Spleen (tissue), 11 donors: ENCODE results near the gene KCNJ3. TPM values are rescaled to one million over a fixed set of nuclear protein-coding genes. Genes with fewer than 3 reads are reported as not detected.

Source experiments
- DNase-seq: peaks from one replicate; pipeline ENCODE4 v3.0.0-alpha.2; 2020
- H3K27ac ChIP-seq, 8 donors: fragments of 200-600 bp; sonication (generic) in 7 of 8; 1 replicate in 4 of 8; 2 replicates in 4 of 8; pipeline versions ENCODE4 v1.5.0 to v1.8.0; 2016 to 2021; ENCODE audit warnings: inconsistent platforms in 4 of 8, mild to moderate bottlenecking in 4 of 8, moderate library complexity in 1 of 8
- H3K27me3 ChIP-seq, 7 donors: fragments of 200-600 bp; sonication (generic) in 6 of 7; replicated peaks in 1 of 7; 1 replicate in 4 of 7; 2 replicates in 3 of 7; pipeline versions ENCODE4 v1.5.0 to v1.8.0; 2016 to 2021; ENCODE audit warnings: inconsistent platforms in 3 of 7, mild to moderate bottlenecking in 1 of 7
- H3K36me3 ChIP-seq, 6 donors: fragments of 200-600 bp; sonication (generic) in 5 of 6; 1 replicate in 4 of 6; 2 replicates in 2 of 6; pipeline versions ENCODE4 v1.5.0 to v1.8.0; 2016 to 2021; ENCODE audit warnings: inconsistent platforms in 2 of 6
- H3K4me1 ChIP-seq, 6 donors: fragments of 200-600 bp; sonication (generic) in 5 of 6; 1 replicate in 3 of 6; 2 replicates in 3 of 6; pipeline versions ENCODE4 v1.5.0 to v1.8.0; 2016 to 2021; ENCODE audit warnings: inconsistent platforms in 3 of 6
- H3K4me3 ChIP-seq, 8 donors: fragments of 200-600 bp; sonication (generic) in 7 of 8; 1 replicate in 4 of 8; 2 replicates in 4 of 8; pipeline versions ENCODE4 v1.5.0 to v1.8.0; 2016 to 2021; ENCODE audit warnings: inconsistent platforms in 4 of 8, mild to moderate bottlenecking in 4 of 8, moderate library complexity in 2 of 8
- H3K9me3 ChIP-seq, 8 donors: fragments of 200-600 bp; sonication (generic) in 7 of 8; 1 replicate in 4 of 8; 2 replicates in 4 of 8; pipeline versions ENCODE4 v1.5.0 to v1.8.0; 2016 to 2021; ENCODE audit warnings: inconsistent platforms in 4 of 8
- CTCF ChIP-seq, 11 experiments: fragments of 200-600 bp in 7 of 11; fragments of 450-650 bp in 4 of 11; sonication (generic) in 4 of 11; IDR thresholded peaks in 8 of 11; conservative IDR thresholded peaks in 3 of 11; 1 replicate in 7 of 11; 2 replicates in 4 of 11; pipeline versions ENCODE4 v1.4.0 to v1.8.0; 2016 to 2021; ENCODE audit warnings: antibody characterized with exemption in 11 of 11, inconsistent platforms in 4 of 11, mild to moderate bottlenecking in 1 of 11
- POLR2A ChIP-seq, 3 donors: fragments of 450-650 bp; IDR thresholded peaks; one replicate each; pipeline ENCODE4 v1.5.1; 2017; ENCODE audit warnings: antibody characterized with exemption in 3 of 3, mild to moderate bottlenecking in 1 of 3
- POLR2AphosphoS5 ChIP-seq, 3 donors: sonication (generic); formaldehyde crosslinking; IDR thresholded peaks; one replicate each; pipeline ENCODE4 v1.5.1; 2017; ENCODE audit warnings: antibody characterized with exemption in 3 of 3
- WGBS, 5 donors: extraction: QIAGEN DNeasy Blood & Tissue Kit in 3 of 5; methylation state at CpG; one replicate each; pipeline versions ENCODE4 v1.1.5 to v1.1.7; 2013 to 2018; 5-methylcytosine and 5-hydroxymethylcytosine counted together
- intact Hi-C: fragments of 100-400 bp; cut with DNase I; formaldehyde crosslinking; loops from one replicate; pipeline ENCODE4 v1.15.0; 2023; ENCODE audit warnings: low total_unique reads
- polyA plus RNA-seq, 3 donors: library from polyadenylated mRNA; stranded (reverse); fragments of 200-250 nt; gene quantifications; one replicate each; pipeline ENCODE4 v1.2.1, GENCODE V29; 2013
- total RNA-seq, 7 donors: library from RNA; depleted of rRNA in 3 of 7; stranded (reverse); fragments of >200 nt in 3 of 7; fragmentation: NEBNext Ultra II Directional in 4 of 7; extraction: Animal tissue kit (Norgen Biotek cat#: 25700) in 4 of 7; gene quantifications; one replicate each; pipeline versions ENCODE4 v1.1.0 to v1.2.1, GENCODE V29; 2016 to 2021
- donor health status: healthy with polysubstance abuse.
- donor health status: DM: no; HTN: no; CAD: no; lungs with moderate emphysema.
- donor health status: DM: no; HTN: no; CAD: no.
- donor health status: Bipolar disorder and iron deficiency.
- donor health status: healthy.
- donor health status: DM: no; HTN: no; CAD: no.
- donor health status: DM: yes; HTN: yes; CAD: no.

KCNJ3 gene
- total and polyA plus RNA-seq, 10 donors: 0.12 to 2.4 (median 0.98) TPM

DNA sequence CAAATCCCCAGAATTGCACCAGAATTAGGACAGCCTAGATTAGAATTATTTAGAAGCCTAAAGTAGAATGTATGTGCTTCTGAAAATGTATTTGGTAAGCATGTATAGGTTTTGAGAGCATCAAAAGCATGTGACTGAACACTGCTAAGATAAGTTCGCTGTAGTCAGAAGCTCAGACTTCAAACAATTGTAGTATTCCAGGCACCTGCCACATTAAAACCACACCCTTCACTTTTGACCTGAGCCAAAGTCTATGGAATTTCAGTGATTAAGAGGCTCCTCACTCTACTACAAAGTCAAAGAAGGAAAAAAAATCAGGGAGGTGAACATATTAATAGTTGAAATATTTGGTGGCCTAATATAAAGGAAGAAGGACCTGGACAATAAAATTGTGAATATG is 8.2 kb downstream of the KCNJ3 start:
- H3K4me1 ChIP-seq: no peaks in the 10 kb centered on the region
- no peaks in the 10 kb centered on the region for H3K36me3 ChIP-seq
- DNase-seq: no peak
- H3K9me3 ChIP-seq: no peaks in the 10 kb centered on the region
- no peak overlapping the region for H3K4me3 ChIP-seq
- WGBS, 5 donors: 82 to 96% (median 83%) methylated on average over 1 of the region's 1 CpG
- no peaks in the 10 kb centered on the region for H3K27me3 ChIP-seq
- no peak overlapping the region for H3K27ac ChIP-seq
- TF ChIP-seq CTCF (IDR thresholded peaks at IDR 0.05 in 8 of 11, conservative IDR thresholded peaks at IDR 0.05 in 3 of 11) (no peak), POLR2AphosphoS5 (IDR thresholded peaks at IDR 0.05) (no peak), POLR2A (IDR thresholded peaks at IDR 0.05) (no peak)
- intact Hi-C loops: no loop called here

- 71 to 93% (median 85%) methylated on average over 3 of the region's 3 CpGs for whole genome bisulfite sequencing, 5 donors
- Histone ChIP-seq H3K4me3 (no peak overlapping the region), H3K27ac (no peak overlapping the region), H3K9me3 (no peaks in the 10 kb centered on the region), H3K36me3 (no peaks in the 10 kb centered on the region), H3K27me3 (no peaks in the 10 kb centered on the region), H3K4me1 (no peaks in the 10 kb centered on the region)
- intact Hi-C loops: no loop called here
- DNase-seq: no peak
- no peak for TF ChIP-seq POLR2A (IDR thresholded peaks at IDR 0.05)
- no peak for TF ChIP-seq POLR2AphosphoS5 (IDR thresholded peaks at IDR 0.05)
- TF ChIP-seq CTCF (IDR thresholded peaks at IDR 0.05 in 8 of 11, conservative IDR thresholded peaks at IDR 0.05 in 3 of 11): no peak
These were observed 9.6 kb downstream of the KCNJ3 start for GRCh38 chr2:154707994-154708575.

DNA sequence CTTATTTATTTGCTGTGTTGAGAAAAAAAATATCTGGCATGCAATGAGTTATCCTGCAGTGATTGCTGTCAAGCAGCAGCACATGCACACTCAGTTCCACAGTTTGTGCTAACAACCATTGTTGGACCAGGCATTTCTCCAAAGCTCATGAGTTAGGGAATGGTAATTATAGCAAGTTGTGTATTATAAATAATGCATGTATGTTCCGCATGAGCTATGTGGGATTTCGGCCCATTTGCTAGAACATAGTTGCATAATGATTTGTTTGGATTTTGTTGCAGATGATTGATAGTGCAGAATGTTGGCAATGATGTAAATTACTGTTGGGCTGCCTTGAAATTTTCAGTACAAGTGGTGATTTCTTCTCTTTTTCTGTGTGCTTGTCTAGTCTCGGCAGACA is 10.7 kb downstream of the KCNJ3 start:
- Histone ChIP-seq H3K4me1 (no peaks in the 10 kb centered on the region), H3K4me3 (no peak overlapping the region), H3K36me3 (no peaks in the 10 kb centered on the region), H3K27ac (no peak overlapping the region), H3K27me3 (no peaks in the 10 kb centered on the region), H3K9me3 (no peaks in the 10 kb centered on the region)
- TF ChIP-seq POLR2AphosphoS5 (IDR thresholded peaks at IDR 0.05) (no peak), CTCF (IDR thresholded peaks at IDR 0.05 in 8 of 11, conservative IDR thresholded peaks at IDR 0.05 in 3 of 11) (no peak), POLR2A (IDR thresholded peaks at IDR 0.05) (no peak)
- DNase-seq: no peak
- 86 to 92% (median 90%) methylated on average over 3 of the region's 3 CpGs for WGBS, 5 donors
- intact Hi-C loops: no loop called here

DNA sequence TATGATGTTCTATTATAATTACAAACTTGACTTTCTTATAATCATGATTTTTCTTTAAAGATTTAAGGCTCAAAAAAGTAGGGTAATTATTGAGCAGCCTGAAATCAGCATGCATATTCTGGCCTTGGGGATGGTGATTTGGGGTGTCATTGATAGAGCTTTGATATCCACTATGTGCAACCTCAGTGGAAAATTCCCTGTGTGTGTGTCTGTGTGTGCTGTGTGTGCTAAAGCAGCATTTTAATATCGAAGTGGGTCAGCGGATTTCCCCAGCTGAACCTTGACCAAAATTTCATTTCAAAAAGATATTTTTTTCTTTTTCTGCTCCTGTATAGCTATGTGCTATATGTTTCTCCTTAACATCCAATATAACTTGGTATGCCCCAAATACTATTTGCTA is 11.6 kb downstream of the KCNJ3 start:
- 87 to 97% (median 92%) methylated on average over 2 of the region's 2 CpGs for WGBS, 5 donors
- Histone ChIP-seq H3K4me1 (no peaks in the 10 kb centered on the region), H3K9me3 (no peaks in the 10 kb centered on the region), H3K27me3 (no peaks in the 10 kb centered on the region), H3K27ac (no peak overlapping the region), H3K4me3 (no peak overlapping the region), H3K36me3 (no peaks in the 10 kb centered on the region)
- intact Hi-C loops: no loop called here
- TF ChIP-seq CTCF (IDR thresholded peaks at IDR 0.05 in 8 of 11, conservative IDR thresholded peaks at IDR 0.05 in 3 of 11): no peak
- TF ChIP-seq POLR2A (IDR thresholded peaks at IDR 0.05): no peak
- no peak for TF ChIP-seq POLR2AphosphoS5 (IDR thresholded peaks at IDR 0.05)
- no peak for DNase-seq
